GM23338 (cell line): ENCODE results near the gene TBC1D14. TPM values are rescaled to one million over a fixed set of nuclear protein-coding genes. Genes with fewer than 3 reads are reported as not detected.
A peak's percentile ranks its signal among the peaks of the same experiment; 100 is the strongest.

Source experiments
- ATAC-seq: fragments of 200-7000 bp; cut with Tn5 transposase; 3 replicates; pipeline ENCODE4 v1.9.1; 2020
- DNase-seq: peaks from one replicate; pipeline ENCODE4 v3.0.0-alpha.2; 2015; ENCODE audit warnings: low spot score
- H2AFZ ChIP-seq: fragments of 200-600 bp; sonication (generic); 2 replicates; pipeline ENCODE4 v1.8.0; 2016; ENCODE audit warnings: antibody characterized with exemption, mild to moderate bottlenecking, moderate library complexity
- H3F3A ChIP-seq: fragments of 200-600 bp; sonication (generic); replicated peaks from 2 replicates; pipeline ENCODE4 v1.8.0; 2017; ENCODE audit warnings: antibody characterized with exemption, mixed run types, low read depth
- H3K27ac ChIP-seq: fragments of 200-600 bp; sonication (generic); 2 replicates; pipeline ENCODE4 v1.6.1; 2016; ENCODE audit warnings: low read depth
- H3K27me3 ChIP-seq: fragments of 200-600 bp; sonication (generic); 2 replicates; pipeline ENCODE4 v1.8.0; 2016; ENCODE audit warnings: mild to moderate bottlenecking, mixed run types, moderate library complexity; ENCODE audit not compliant: insufficient read depth
- H3K36me3 ChIP-seq: fragments of 200-600 bp; sonication (generic); 2 replicates; pipeline ENCODE4 v1.8.0; 2016; ENCODE audit warnings: mild to moderate bottlenecking; ENCODE audit not compliant: insufficient read depth
- H3K4me1 ChIP-seq: fragments of 200-600 bp; sonication (generic); 2 replicates; pipeline ENCODE4 v1.8.0; 2016; ENCODE audit warnings: mild to moderate bottlenecking, moderate library complexity; ENCODE audit not compliant: insufficient read depth
- H3K4me2 ChIP-seq: fragments of 200-600 bp; sonication (generic); 2 replicates; pipeline ENCODE4 v1.7.1; 2017; ENCODE audit warnings: mixed run types
- H3K4me3 ChIP-seq: fragments of 200-600 bp; sonication (generic); 2 replicates; pipeline ENCODE4 v1.6.1; 2016; ENCODE audit warnings: mixed run types
- H3K79me2 ChIP-seq: fragments of 200-600 bp; sonication (generic); replicated peaks from 2 replicates; pipeline ENCODE4 v1.8.0; 2017; ENCODE audit warnings: mild to moderate bottlenecking; ENCODE audit not compliant: insufficient read depth
- H3K9me2 ChIP-seq: fragments of 200-600 bp; sonication (generic); 2 replicates; pipeline ENCODE4 v1.8.0; 2017; ENCODE audit not compliant: insufficient read depth
- H4K20me1 ChIP-seq: fragments of 200-600 bp; sonication (generic); replicated peaks from 2 replicates; pipeline ENCODE4 v1.8.0; 2017; ENCODE audit warnings: mild to moderate bottlenecking; ENCODE audit not compliant: insufficient read depth
- H3K27ac Mint-ChIP-seq: 2 replicates; pipeline ENCODE4 v1.8.0; 2020; ENCODE audit warnings: inconsistent platforms, mild to moderate bottlenecking, moderate library complexity, mixed read lengths
- H3K27me3 Mint-ChIP-seq: 3 replicates; pipeline ENCODE4 v1.8.0; 2022; ENCODE audit warnings: low read depth, mild to moderate bottlenecking, moderate library complexity, mixed read lengths, inconsistent platforms; ENCODE audit not compliant: insufficient read depth, poor library complexity
- H3K36me3 Mint-ChIP-seq: 3 replicates; pipeline ENCODE4 v1.8.0; 2021; ENCODE audit warnings: low read depth, mild to moderate bottlenecking, inconsistent platforms, moderate library complexity, mixed read lengths
- H3K4me1 Mint-ChIP-seq: 3 replicates; pipeline ENCODE4 v1.8.0; 2020; ENCODE audit warnings: mild to moderate bottlenecking, inconsistent platforms, mixed read lengths
- H3K4me3 Mint-ChIP-seq: 3 replicates; pipeline ENCODE4 v1.8.0; 2021; ENCODE audit warnings: moderate library complexity, mild to moderate bottlenecking, inconsistent platforms, mixed read lengths
- H3K9me3 Mint-ChIP-seq: 3 replicates; pipeline ENCODE4 v1.8.0; 2020; ENCODE audit warnings: moderate library complexity, mild to moderate bottlenecking, inconsistent platforms, mixed read lengths
- CREB1 ChIP-seq: fragments of 250-450 bp; sonication (Bioruptor Pico); IDR thresholded peaks from 2 replicates; pipeline ENCODE4 v1.5.0; 2020; ENCODE audit warnings: low read depth, mild to moderate bottlenecking, moderate library complexity
- EZH2 ChIP-seq: fragments of 200-600 bp; sonication (generic); IDR thresholded peaks from one replicate; pipeline ENCODE4 v1.8.0; 2017; ENCODE audit warnings: antibody characterized with exemption, mild to moderate bottlenecking, low read depth; ENCODE audit not compliant: unreplicated experiment
- JUNB ChIP-seq: IDR thresholded peaks from one replicate; pipeline ENCODE4 v1.6.1; 2016; ENCODE audit warnings: antibody characterized with exemption; ENCODE audit not compliant: unreplicated experiment
- NANOG ChIP-seq: IDR thresholded peaks from 2 replicates; pipeline ENCODE4 v1.6.1; 2016; ENCODE audit warnings: antibody characterized with exemption, borderline replicate concordance
- POLR2AphosphoS5 ChIP-seq: IDR thresholded peaks from 2 replicates; pipeline ENCODE4 v1.6.1; 2016; ENCODE audit warnings: antibody characterized with exemption, low read depth
- STAT1 ChIP-seq: IDR thresholded peaks from one replicate; pipeline ENCODE4 v1.6.1; 2016; ENCODE audit warnings: antibody characterized with exemption; ENCODE audit not compliant: unreplicated experiment
- ZNF331 ChIP-seq: fragments of 250-450 bp; sonication (Bioruptor Pico); IDR thresholded peaks from 2 replicates; pipeline ENCODE4 v1.5.0; 2020; ENCODE audit warnings: low read depth, mild to moderate bottlenecking, moderate library complexity
- polyA plus RNA-seq: library from polyadenylated mRNA; unstranded; fragments of >200 nt; fragmentation: Nextera tagmentation; extraction: Ambion mirVana; gene quantifications from 2 replicates; pipeline ENCODE4 v1.2.1, GENCODE V29; 2016
- total RNA-seq: library from RNA; depleted of rRNA; stranded (reverse); fragments of >200 nt; shearing (Covaris generic); gene quantifications from 2 replicates; pipeline ENCODE4 v1.2.3, GENCODE V29; 2014
- TF ChIP-seq, protein P1 (sequence below): fragments of 250-450 bp; sonication (Bioruptor Pico); IDR thresholded peaks from 2 replicates; pipeline ENCODE4 v1.5.0; 2020; ENCODE audit warnings: mild to moderate bottlenecking, moderate library complexity
- TF ChIP-seq, protein P2 (sequence below), 2 experiments: fragments of 200-600 bp in 1 of 2; sonication (generic) in 1 of 2; conservative IDR thresholded peaks; 2 replicates each; pipeline versions ENCODE4 v1.5.1 to v1.6.1; 2016 to 2017; ENCODE audit warnings: antibody characterized with exemption in 2 of 2, low read depth in 2 of 2, mild to moderate bottlenecking in 2 of 2, moderate library complexity in 1 of 2

TBC1D14 gene
- total and polyA plus RNA-seq, 2 experiments from 2014 or later = 18.2 to 59.7 TPM

DNA sequence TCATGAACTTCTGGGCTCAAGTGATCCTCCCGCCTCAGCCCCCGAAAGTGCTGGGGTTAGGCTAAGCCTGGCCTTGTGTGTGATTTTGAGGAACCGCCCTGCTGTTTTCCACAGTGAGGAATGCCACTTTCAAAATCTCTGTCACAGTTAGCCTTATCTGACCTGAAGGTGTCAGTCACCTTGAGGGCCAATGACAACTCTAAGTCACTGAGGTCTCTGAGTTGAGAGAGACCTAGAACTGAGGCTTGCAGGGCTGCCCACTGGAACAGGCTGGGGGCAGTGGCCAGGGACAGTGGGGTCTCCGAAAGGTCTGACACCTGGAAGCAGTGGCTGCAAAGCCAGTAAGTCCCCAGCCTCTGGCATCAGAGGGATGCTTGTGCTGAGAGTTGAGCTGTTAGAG, 139.7 kb downstream of the TBC1D14 start:
- Histone ChIP-seq H3K4me1 (0 out of 2 replicates have a peak, but pooled peaks cover 2% of the 10 kb centered on the region), H4K20me1 (peaks cover 43% of the 10 kb centered on the region), H3K4me2 (no peak overlapping the region), H2AFZ (no peak overlapping the region), H3K79me2 (peaks cover 59% of the 10 kb centered on the region), H3K9me2 (no peaks in the 10 kb centered on the region), H3K36me3 (no peaks in the 10 kb centered on the region), H3K4me3 (no peak overlapping the region), H3F3A (no peaks in the 10 kb centered on the region), H3K27ac (no peak overlapping the region), H3K27me3 (peaks cover 2% of the 10 kb centered on the region; the same call in 1 of the 2 replicates)
- ATAC-seq (no peak), DNase-seq (no peak)
- Mint-ChIP-seq H3K4me3 (no peak overlapping the region), H3K4me1 (peaks cover 44% of the 10 kb centered on the region), H3K9me3 (no peaks in the 10 kb centered on the region; the same call in 1 of the 3 replicates), H3K27ac (peak overlapping the region; percentile 89), H3K27me3 (peaks cover 10% of the 10 kb centered on the region), H3K36me3 (peaks cover 2% of the 10 kb centered on the region)
- no peak for TF ChIP-seq ZNF331 (CRISPR knock-in tag)
- TF ChIP-seq STAT1 = no peak
- TF ChIP-seq, protein P1, sequence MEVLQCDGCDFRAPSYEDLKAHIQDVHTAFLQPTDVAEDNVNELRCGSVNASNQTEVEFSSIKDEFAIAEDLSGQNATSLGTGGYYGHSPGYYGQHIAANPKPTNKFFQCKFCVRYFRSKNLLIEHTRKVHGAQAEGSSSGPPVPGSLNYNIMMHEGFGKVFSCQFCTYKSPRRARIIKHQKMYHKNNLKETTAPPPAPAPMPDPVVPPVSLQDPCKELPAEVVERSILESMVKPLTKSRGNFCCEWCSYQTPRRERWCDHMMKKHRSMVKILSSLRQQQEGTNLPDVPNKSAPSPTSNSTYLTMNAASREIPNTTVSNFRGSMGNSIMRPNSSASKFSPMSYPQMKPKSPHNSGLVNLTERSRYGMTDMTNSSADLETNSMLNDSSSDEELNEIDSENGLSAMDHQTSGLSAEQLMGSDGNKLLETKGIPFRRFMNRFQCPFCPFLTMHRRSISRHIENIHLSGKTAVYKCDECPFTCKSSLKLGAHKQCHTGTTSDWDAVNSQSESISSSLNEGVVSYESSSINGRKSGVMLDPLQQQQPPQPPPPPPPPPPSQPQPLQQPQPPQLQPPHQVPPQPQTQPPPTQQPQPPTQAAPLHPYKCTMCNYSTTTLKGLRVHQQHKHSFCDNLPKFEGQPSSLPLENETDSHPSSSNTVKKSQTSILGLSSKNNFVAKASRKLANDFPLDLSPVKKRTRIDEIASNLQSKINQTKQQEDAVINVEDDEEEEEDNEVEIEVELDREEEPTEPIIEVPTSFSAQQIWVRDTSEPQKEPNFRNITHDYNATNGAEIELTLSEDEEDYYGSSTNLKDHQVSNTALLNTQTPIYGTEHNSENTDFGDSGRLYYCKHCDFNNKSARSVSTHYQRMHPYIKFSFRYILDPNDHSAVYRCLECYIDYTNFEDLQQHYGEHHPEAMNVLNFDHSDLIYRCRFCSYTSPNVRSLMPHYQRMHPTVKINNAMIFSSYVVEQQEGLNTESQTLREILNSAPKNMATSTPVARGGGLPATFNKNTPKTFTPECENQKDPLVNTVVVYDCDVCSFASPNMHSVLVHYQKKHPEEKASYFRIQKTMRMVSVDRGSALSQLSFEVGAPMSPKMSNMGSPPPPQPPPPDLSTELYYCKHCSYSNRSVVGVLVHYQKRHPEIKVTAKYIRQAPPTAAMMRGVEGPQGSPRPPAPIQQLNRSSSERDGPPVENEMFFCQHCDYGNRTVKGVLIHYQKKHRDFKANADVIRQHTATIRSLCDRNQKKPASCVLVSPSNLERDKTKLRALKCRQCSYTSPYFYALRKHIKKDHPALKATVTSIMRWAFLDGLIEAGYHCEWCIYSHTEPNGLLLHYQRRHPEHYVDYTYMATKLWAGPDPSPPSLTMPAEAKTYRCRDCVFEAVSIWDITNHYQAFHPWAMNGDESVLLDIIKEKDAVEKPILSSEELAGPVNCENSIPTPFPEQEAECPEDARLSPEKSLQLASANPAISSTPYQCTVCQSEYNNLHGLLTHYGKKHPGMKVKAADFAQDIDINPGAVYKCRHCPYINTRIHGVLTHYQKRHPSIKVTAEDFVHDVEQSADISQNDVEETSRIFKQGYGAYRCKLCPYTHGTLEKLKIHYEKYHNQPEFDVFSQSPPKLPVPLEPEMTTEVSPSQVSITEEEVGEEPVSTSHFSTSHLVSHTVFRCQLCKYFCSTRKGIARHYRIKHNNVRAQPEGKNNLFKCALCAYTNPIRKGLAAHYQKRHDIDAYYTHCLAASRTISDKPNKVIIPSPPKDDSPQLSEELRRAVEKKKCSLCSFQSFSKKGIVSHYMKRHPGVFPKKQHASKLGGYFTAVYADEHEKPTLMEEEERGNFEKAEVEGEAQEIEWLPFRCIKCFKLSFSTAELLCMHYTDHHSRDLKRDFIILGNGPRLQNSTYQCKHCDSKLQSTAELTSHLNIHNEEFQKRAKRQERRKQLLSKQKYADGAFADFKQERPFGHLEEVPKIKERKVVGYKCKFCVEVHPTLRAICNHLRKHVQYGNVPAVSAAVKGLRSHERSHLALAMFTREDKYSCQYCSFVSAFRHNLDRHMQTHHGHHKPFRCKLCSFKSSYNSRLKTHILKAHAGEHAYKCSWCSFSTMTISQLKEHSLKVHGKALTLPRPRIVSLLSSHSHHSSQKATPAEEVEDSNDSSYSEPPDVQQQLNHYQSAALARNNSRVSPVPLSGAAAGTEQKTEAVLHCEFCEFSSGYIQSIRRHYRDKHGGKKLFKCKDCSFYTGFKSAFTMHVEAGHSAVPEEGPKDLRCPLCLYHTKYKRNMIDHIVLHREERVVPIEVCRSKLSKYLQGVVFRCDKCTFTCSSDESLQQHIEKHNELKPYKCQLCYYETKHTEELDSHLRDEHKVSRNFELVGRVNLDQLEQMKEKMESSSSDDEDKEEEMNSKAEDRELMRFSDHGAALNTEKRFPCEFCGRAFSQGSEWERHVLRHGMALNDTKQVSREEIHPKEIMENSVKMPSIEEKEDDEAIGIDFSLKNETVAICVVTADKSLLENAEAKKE = no peak

DNA sequence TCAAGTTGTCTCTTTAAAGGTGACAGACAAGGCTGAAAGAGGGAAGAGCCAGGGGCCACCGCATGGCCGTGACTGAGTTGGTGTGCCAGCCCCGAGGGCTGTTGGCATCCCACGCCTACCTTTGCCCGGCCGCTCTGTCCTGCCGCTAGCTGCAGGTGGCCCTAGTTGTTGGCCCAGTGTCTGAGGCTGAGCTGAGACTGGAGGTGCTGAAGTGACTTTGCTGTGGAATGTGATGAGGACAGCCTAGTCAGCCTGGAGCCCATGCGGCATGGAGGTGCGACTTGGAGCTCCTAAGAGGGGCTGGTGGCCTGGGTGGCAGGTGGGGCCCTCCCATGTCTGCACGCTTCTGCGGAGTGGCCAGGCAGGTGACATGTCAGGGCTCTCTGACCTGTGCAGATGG, 140.1 kb downstream of the TBC1D14 start:
- no peak for ATAC-seq
- TF ChIP-seq CREB1 (CRISPR knock-in tag) (no peak), POLR2AphosphoS5 (no peak), ZNF331 (CRISPR knock-in tag) (no peak), NANOG (no peak), EZH2 (no peak), JUNB (no peak), STAT1 (no peak)
- TF ChIP-seq, protein P2, sequence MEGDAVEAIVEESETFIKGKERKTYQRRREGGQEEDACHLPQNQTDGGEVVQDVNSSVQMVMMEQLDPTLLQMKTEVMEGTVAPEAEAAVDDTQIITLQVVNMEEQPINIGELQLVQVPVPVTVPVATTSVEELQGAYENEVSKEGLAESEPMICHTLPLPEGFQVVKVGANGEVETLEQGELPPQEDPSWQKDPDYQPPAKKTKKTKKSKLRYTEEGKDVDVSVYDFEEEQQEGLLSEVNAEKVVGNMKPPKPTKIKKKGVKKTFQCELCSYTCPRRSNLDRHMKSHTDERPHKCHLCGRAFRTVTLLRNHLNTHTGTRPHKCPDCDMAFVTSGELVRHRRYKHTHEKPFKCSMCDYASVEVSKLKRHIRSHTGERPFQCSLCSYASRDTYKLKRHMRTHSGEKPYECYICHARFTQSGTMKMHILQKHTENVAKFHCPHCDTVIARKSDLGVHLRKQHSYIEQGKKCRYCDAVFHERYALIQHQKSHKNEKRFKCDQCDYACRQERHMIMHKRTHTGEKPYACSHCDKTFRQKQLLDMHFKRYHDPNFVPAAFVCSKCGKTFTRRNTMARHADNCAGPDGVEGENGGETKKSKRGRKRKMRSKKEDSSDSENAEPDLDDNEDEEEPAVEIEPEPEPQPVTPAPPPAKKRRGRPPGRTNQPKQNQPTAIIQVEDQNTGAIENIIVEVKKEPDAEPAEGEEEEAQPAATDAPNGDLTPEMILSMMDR (conservative IDR thresholded peaks at IDR 0.05; ENCODE audit: low read depth in 2 of 2) = no peak

More for the DNA sequence above, 140.1 kb downstream of the TBC1D14 start:
- H3K4me2 ChIP-seq = no peak overlapping the region
- no peak overlapping the region for H3K4me3 Mint-ChIP-seq
- no peaks in the 10 kb centered on the region for H3K27me3 ChIP-seq
- H4K20me1 ChIP-seq = peaks cover 45% of the 10 kb centered on the region
- no peak for DNase-seq
- H3F3A ChIP-seq = no peaks in the 10 kb centered on the region
- H2AFZ ChIP-seq = no peak overlapping the region
- peaks cover 54% of the 10 kb centered on the region for H3K79me2 ChIP-seq
- no peaks in the 10 kb centered on the region for H3K4me1 ChIP-seq
- H3K4me3 ChIP-seq = no peak overlapping the region
- H3K27ac Mint-ChIP-seq = peak overlapping the region; percentile 89
- no peaks in the 10 kb centered on the region for H3K9me2 ChIP-seq
- H3K27ac ChIP-seq = no peak overlapping the region
- no peaks in the 10 kb centered on the region for H3K36me3 ChIP-seq
- H3K4me1 Mint-ChIP-seq = peaks cover 42% of the 10 kb centered on the region
- no peaks in the 10 kb centered on the region; the same call in 1 of the 3 replicates for H3K9me3 Mint-ChIP-seq
- H3K27me3 Mint-ChIP-seq = peaks cover 10% of the 10 kb centered on the region
- peaks cover 5% of the 10 kb centered on the region for H3K36me3 Mint-ChIP-seq
